K562 (cell line): ENCODE results near the gene HSPA8. TPM values are rescaled to one million over a fixed set of nuclear protein-coding genes. Genes with fewer than 3 reads are reported as not detected.
A peak's percentile ranks its signal among the peaks of the same experiment; 100 is the strongest.

Experiments used
- ADNP ChIP-seq: fragments of 200-800 bp; sonication (Bioruptor generic); IDR thresholded peaks from 2 replicates; pipeline ENCODE4 v1.6.1; 2016; ENCODE audit warnings: missing genetic modification characterization, missing compliant biosample characterization
- ATF4 ChIP-seq: fragments of 450-650 bp; formaldehyde crosslinking; IDR thresholded peaks from 2 replicates; pipeline ENCODE4 v1.4.0; 2022; ENCODE audit warnings: mild to moderate bottlenecking, moderate library complexity
- COPS2 ChIP-seq: fragments of 450-650 bp; conservative IDR thresholded peaks from 2 replicates; pipeline ENCODE4 v1.6.1; 2016; ENCODE audit warnings: mild to moderate bottlenecking, moderate library complexity
- E2F1 ChIP-seq: sonication (generic); formaldehyde crosslinking; IDR thresholded peaks from 2 replicates; pipeline ENCODE4 v1.8.1; 2023; ENCODE audit warnings: mild to moderate bottlenecking, missing genetic modification reagents, moderate library complexity
- GATAD2B ChIP-seq: fragments of 450-650 bp; IDR thresholded peaks from 2 replicates; pipeline ENCODE4 v1.6.1; 2017; ENCODE audit warnings: mild to moderate bottlenecking, borderline replicate concordance
- IFI16 ChIP-seq: fragments of 250-450 bp; sonication (Bioruptor Pico); IDR thresholded peaks from 2 replicates; pipeline ENCODE4 v2.1.2; 2022; ENCODE audit warnings: mild to moderate bottlenecking, inconsistent platforms
- MAFF ChIP-seq: IDR thresholded peaks from 2 replicates; pipeline ENCODE4 v1.6.1; 2012; ENCODE audit warnings: low read length, improper control_type of control experiment
- MCM5 ChIP-seq: fragments of 450-650 bp; IDR thresholded peaks from 2 replicates; pipeline ENCODE4 v1.6.1; 2016; ENCODE audit warnings: low read depth
- NFE2 ChIP-seq: IDR thresholded peaks from 2 replicates; pipeline ENCODE4 v1.6.1; 2014; ENCODE audit warnings: antibody characterized with exemption, low read depth
- NR1H2 ChIP-seq: sonication (generic); formaldehyde crosslinking; IDR thresholded peaks from 2 replicates; pipeline ENCODE4 v1.4.0; 2020; ENCODE audit warnings: mild to moderate bottlenecking, missing genetic modification reagents
- PKNOX1 ChIP-seq: fragments of 450-650 bp; IDR thresholded peaks from 2 replicates; pipeline ENCODE4 v1.6.1; 2016
- RNF2 ChIP-seq: sonication (generic); IDR thresholded peaks from 2 replicates; pipeline ENCODE4 v1.6.1; 2016
- ZNF12 ChIP-seq: sonication (generic); formaldehyde crosslinking; IDR thresholded peaks from 2 replicates; pipeline ENCODE4 v1.4.0; 2020; ENCODE audit warnings: mild to moderate bottlenecking, missing genetic modification reagents
- ZNF24 ChIP-seq: fragments of 450-650 bp; IDR thresholded peaks from 2 replicates; pipeline ENCODE4 v1.6.1; 2016
- ZNF280B ChIP-seq: fragments of 250-450 bp; sonication (Bioruptor Pico); IDR thresholded peaks from 2 replicates; pipeline ENCODE4 v1.5.1; 2021; ENCODE audit warnings: mild to moderate bottlenecking
- ZNF316 ChIP-seq: fragments of 450-650 bp; IDR thresholded peaks from 2 replicates; pipeline ENCODE4 v1.6.1; 2016
- ZNF785 ChIP-seq: fragments of 250-450 bp; sonication (Bioruptor Pico); IDR thresholded peaks from 2 replicates; pipeline ENCODE4 v1.4.0; 2020; ENCODE audit warnings: mild to moderate bottlenecking
- polyA plus RNA-seq, 8 experiments: library from polyadenylated mRNA; depleted of rRNA in 4 of 8; stranded (reverse) in 5 of 8; unstranded in 3 of 8; fragments of >200 nt; fragmentation: Nextera tagmentation in 2 of 8; fragmentation: Illumina TruSeq in 1 of 8; extraction: Ambion mirVana in 2 of 8; extraction: Trizol in 1 of 8; gene quantifications; 2 replicates each; pipeline versions ENCODE4 v1.2.1 to v1.2.3, GENCODE V29; 2011 to 2014; ENCODE audit warnings: inconsistent platforms in 1 of 8, missing spikeins in 1 of 8
- total RNA-seq, 7 experiments: library from RNA; depleted of rRNA in 6 of 7; stranded (reverse); fragments of >200 nt in 6 of 7; fragmentation: Illumina TruSeq in 2 of 7; extraction: Trizol in 2 of 7; gene quantifications; 2 replicates each; pipeline versions ENCODE4 v1.2.1 to v1.2.3, GENCODE V29; 2011 to 2021; ENCODE audit warnings: low replicate concordance in 1 of 7
- TF ChIP-seq, protein P1 (sequence below), 2 experiments: fragments of 450-650 bp; IDR thresholded peaks; 2 replicates each; pipeline ENCODE4 v1.6.1; 2018; ENCODE audit warnings: mild to moderate bottlenecking in 2 of 2, low read depth in 1 of 2; ENCODE audit not compliant: partially characterized antibody in 2 of 2
- TF ChIP-seq, protein P2 (sequence below): IDR thresholded peaks from 2 replicates; pipeline ENCODE4 v1.6.1; 2011; ENCODE audit not compliant: insufficient read length; ENCODE audit errors: extremely low read depth
- TF ChIP-seq, protein P3 (sequence below): fragments of 250-450 bp; sonication (Bioruptor Pico); IDR thresholded peaks from 2 replicates; pipeline ENCODE4 v1.8.0; 2021; ENCODE audit warnings: moderate library complexity, mild to moderate bottlenecking, inconsistent platforms

The HSPA8 gene
- total and polyA plus RNA-seq, 9 of the 15 experiments (the other 6 are each of a cell fraction or from before 2014, with no cell fraction given) = 1,250 to 3,966 (median 2,773) TPM

DNA sequence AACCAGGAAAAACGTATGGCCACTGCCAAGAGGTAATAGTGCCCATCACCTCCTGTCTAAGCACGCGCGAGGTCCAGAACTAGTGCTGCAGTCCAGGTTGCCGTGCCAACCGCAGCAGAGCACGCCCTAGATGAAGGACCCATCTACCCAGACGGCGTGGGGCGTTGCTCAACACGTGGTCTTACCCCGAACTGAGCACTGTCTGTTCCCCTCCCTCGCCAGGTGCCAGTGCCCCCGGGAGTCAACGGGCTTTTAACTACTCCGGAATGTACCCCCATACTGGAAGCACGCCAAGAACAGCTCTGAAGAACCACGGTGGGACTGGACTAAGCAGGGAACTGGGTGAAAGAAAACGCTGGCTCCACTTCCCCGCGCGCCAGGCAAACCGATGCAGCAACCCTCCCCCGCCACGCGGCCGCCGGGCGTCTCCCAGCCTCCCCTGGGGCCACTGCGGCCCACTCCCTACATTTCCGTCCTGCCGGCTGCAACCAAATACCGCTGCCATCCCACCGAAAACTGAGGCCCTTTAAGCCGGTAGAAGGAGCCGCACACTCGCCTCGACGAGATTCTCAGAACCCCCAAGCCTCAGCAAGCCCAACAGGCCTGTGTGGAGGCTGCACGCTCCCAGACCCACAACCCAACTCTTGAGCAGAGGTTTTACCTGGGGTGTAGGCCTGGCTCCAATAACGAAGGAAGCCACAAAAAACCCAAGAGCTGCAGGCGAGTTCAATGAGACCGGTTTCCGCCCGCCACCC, at the start of gene HSPA8 (continued):
- TF ChIP-seq, protein P1, sequence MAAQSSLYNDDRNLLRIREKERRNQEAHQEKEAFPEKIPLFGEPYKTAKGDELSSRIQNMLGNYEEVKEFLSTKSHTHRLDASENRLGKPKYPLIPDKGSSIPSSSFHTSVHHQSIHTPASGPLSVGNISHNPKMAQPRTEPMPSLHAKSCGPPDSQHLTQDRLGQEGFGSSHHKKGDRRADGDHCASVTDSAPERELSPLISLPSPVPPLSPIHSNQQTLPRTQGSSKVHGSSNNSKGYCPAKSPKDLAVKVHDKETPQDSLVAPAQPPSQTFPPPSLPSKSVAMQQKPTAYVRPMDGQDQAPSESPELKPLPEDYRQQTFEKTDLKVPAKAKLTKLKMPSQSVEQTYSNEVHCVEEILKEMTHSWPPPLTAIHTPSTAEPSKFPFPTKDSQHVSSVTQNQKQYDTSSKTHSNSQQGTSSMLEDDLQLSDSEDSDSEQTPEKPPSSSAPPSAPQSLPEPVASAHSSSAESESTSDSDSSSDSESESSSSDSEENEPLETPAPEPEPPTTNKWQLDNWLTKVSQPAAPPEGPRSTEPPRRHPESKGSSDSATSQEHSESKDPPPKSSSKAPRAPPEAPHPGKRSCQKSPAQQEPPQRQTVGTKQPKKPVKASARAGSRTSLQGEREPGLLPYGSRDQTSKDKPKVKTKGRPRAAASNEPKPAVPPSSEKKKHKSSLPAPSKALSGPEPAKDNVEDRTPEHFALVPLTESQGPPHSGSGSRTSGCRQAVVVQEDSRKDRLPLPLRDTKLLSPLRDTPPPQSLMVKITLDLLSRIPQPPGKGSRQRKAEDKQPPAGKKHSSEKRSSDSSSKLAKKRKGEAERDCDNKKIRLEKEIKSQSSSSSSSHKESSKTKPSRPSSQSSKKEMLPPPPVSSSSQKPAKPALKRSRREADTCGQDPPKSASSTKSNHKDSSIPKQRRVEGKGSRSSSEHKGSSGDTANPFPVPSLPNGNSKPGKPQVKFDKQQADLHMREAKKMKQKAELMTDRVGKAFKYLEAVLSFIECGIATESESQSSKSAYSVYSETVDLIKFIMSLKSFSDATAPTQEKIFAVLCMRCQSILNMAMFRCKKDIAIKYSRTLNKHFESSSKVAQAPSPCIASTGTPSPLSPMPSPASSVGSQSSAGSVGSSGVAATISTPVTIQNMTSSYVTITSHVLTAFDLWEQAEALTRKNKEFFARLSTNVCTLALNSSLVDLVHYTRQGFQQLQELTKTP (IDR thresholded peaks at IDR 0.05; ENCODE audit: low read depth in 1 of 2, partially characterized antibody in 2 of 2) = peak in 1 of 2 experiments; percentile 46
- TF ChIP-seq, protein P2, sequence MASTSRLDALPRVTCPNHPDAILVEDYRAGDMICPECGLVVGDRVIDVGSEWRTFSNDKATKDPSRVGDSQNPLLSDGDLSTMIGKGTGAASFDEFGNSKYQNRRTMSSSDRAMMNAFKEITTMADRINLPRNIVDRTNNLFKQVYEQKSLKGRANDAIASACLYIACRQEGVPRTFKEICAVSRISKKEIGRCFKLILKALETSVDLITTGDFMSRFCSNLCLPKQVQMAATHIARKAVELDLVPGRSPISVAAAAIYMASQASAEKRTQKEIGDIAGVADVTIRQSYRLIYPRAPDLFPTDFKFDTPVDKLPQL = peak; percentile 96
- TF ChIP-seq ZNF316 (no peak), ADNP (tag) (no peak), COPS2 (no peak), MCM5 (no peak), ZNF280B (CRISPR knock-in tag) (no peak), GATAD2B (no peak), MAFF (no peak), RNF2 (no peak), NFE2 (no peak), NR1H2 (no peak), ZNF24 (no peak), PKNOX1 (no peak), E2F1 (CRISPR knock-in tag) (no peak), ZNF785 (no peak), IFI16 (CRISPR knock-in tag) (no peak), ATF4 (CRISPR knock-in tag) (0 out of 2 replicates have a peak, but pooled peaks have one; percentile 30), ZNF12 (0 out of 2 replicates have a peak, but pooled peaks have one; percentile 35)
- TF ChIP-seq, protein P3, sequence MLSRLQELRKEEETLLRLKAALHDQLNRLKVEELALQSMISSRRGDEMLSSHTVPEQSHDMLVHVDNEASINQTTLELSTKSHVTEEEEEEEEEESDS (CRISPR knock-in tag) = no peak
